Activated effector memory CD4-positive, alpha-beta T cell treated with Interleukin-2 at 50 U/mL for 16 hours (primary cell): ENCODE results near the gene FOXK1.
"Not testable (repeated sequence)": the region's sequence is repeated elsewhere in the genome, so short reads cannot be mapped to it uniquely, and the experiment has no call there.

Source experiments
- DNase-seq: peaks from one replicate; pipeline ENCODE4 v3.0.0-alpha.2; 2020

The FOXK1 gene

GRCh38 chr7:4787947-4788626 lies 106.0 kb downstream of the FOXK1 start:
- DNase-seq: no peak

DNA sequence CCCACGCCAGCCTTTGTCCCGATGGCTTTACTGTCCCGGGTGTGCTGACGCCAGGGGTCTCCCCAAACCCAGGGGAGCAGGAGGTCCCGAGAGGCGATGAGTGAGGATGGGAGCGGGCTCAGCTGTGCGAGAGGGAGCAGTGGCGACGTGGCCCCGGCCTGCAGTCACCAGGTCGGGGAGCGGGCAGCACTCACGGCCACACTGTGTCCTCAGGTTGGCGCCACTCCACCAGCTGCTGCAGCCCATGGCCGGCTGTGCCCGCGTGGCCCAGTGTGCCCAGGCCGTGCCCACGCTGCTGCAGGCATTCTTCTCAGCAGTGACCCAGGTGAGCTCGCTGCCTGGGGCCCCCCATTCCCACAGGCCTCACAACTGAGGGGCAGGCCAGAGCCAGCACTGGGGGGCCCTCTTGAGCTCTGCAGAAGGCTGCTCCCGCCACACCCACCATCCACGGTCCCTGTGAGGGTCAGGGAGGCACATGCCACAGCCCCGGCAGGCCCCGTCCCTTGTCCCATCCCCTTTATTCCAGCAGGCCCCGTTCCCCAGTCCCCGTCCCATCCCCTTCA lies 106.6 kb downstream of the FOXK1 start:
- DNase-seq: no peak

DNA sequence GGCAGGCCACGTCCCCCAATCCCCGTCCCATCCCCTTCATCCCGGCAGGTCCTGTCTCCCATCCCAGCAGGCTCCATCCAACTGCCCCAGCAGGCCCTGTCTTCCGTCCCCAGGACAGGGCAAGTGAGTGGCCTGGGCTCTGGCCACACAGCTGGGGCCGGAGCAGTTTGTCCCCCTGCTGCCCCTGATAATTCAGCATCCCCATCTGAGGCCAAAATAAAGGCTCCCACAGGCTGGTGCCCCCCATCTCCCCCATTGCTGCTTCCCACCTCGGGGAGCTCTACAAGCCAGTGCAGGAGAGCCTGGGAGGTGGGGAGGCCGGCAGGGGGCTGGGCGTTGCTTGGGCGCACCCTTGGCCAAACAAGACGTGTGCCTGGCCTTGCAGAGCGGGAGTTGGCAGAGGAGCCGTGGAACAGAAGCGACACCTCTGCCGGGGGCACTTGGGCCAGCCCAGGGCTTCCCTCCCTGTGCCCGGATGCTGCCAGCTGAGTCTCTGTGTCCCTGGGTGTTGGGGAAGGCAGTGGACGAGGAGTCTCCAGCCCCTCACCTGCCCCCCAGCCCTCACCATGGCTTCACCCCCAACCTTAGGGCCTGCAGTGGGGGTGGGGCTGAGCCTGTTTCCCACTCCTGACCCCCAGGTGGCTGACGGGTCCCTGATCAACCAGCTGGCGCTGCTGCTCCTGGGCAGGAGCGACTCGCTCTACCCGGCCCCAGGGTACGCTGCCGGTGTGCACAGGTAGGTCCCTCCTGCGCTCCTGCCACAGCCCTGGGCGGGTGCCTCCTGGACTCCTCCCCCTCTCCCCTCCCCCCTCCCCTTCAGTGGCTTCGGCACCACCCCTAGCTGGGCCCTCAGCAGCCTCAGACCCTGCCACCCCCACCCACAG lies 107.3 kb downstream of the FOXK1 start:
- DNase-seq: no peak

DNA sequence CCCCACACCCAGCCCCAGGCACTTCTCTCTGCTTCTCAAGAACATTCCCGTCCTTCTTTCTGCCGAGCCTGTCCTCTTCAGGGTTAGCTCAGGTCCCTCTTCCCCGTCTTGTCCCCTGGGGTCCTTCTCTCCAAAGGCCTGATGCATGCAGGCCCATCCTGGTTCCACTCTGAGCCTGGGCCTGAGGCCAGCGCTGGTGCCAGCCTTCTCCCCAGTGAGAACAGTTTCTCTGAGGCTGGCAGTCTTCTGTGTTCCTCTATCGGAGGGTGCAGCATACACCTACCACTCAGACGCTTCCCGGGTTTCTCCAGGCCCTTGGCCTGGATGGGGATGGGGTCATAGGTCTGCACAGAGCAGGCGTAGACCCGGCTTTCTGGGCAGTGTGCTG lies 108.0 kb downstream of the FOXK1 start:
- DNase-seq: no peak

DNA sequence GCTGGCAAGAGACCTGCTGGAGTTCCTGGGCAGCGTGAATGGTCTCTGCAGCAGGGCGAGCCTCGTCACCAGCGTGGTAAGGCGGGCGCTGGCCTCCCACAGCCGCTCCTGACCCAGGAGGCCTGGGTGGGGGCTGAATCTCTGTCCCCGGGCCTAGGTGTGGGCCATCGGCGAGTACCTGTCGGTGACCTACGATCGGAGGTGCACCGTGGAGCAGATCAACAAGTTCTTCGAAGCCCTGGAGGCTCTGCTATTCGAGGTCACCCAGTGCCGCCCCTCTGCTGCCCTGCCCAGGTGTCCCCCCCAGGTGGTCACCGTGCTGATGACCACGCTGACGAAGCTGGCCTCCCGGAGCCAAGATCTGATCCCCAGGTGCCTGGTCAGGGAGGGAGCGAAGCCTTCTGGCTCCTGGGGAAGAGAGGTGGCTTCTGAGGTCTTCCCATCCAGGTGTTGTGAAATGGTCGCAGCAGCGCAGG lies 108.5 kb downstream of the FOXK1 start:
- DNase-seq: no peak

DNA sequence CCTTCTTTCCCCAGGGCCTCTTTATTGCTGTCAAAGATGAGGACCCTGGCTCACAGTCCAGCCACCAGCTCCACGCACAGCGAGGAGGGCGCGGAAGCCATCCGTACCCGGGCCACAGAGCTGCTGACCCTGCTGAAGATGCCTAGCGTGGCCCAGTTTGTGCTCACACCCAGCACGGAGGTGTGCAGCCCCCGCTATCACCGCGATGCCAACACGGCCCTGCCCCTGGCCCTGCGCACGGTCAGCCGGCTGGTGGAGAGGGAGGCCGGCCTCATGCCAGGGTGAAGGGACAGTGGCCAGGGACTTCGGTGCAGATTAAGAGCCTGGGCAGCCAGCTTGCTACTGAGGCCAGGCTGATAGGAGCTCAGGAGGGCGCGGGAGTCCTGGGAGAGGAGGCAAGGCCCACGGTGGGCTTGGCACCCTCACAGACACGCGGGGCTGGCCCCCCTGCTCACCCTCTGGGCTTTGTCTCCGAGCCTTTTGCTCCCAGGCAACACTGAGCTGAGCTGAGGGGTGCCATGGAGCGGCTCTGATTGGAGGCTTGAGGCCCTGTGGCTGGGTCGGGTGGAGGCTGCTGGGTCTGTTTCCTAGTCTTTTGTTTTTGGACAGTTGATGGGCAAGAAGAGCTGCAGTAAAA lies 109.1 kb downstream of the FOXK1 start:
- no peak for DNase-seq

GRCh38 chr7:4791738-4792536 lies 109.8 kb downstream of the FOXK1 start:
- DNase-seq: peak; percentile 68

DNA sequence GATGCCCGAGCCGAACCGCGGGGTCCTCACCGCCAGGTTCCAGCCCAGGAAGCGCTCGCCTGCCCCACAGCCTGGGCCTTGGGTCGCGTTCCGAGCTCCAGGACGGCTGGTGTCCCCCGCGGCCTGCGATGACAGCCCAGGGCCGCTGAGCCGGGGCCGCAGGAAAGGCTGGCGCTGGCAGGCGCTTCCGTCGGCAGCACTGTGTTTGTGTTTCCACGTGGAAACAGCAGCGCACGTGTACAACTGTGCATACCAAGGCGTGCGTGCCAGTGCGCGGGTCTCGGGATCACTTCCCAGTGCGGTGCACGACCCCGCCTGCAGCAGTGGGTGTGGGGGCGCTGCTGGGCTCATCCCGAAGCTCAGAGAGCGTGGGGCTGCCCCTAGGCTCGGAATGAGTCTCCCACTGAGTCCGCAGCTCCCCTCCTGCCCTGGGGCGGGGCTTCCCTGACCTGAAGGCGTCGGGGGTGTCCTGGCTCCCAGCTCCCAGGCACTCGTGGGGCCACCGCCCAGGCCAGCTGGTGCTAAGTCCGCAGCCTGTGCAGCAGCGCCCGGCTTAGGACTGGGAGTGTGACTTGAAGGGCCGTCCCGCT lies 110.5 kb downstream of the FOXK1 start:
- no peak for DNase-seq

GRCh38 chr7:4793385-4793993 lies 111.4 kb downstream of the FOXK1 start:
- DNase-seq: not testable (repeated sequence)

GRCh38 chr7:4794171-4794570 lies 112.1 kb downstream of the FOXK1 start:
- not testable (repeated sequence) for DNase-seq

DNA sequence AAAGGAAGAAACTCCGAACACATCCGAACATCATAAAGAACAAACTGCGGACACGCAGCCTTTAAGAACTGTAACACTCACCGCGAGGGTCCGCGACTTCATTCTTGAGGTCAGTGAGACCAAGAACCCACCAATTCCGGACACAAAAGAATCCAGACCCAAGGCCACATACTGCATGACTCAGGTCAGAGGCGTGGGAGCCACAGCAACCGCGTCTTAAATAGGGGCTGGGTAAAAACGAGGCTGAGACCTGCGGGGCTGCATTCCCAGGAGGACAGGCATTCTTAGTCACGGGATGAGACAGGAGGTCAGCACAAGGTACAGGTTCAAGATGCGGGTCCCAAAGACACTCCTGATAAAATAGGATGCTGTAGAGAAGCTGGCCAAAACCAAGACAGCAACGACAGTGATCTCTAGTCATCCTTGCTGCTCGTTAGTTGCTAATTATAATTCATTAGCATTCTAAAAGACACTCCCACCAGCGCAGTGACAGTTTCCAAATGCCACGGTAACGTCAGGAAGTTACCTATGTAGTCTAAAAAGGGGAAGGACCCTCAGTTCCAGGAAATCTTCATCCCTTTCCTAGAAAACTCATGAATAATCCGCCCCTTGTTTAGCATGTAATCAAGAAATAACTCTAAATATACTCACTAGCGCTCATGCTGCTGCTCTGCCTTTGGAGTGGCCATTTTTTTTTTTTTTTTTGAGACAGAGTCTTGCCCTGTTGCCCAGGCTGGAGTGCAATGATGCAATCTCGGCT lies 112.7 kb downstream of the FOXK1 start:
- no peak for DNase-seq

- no peak for DNase-seq
Measured at GRCh38 chr7:4796453-4796852, 114.4 kb downstream of the FOXK1 start.

- peak; percentile 44 for DNase-seq
Measured at GRCh38 chr7:4797858-4798705, 116.0 kb downstream of the FOXK1 start.

- no peak for DNase-seq
Measured at GRCh38 chr7:4798706-4799235, 116.7 kb downstream of the FOXK1 start.

DNA sequence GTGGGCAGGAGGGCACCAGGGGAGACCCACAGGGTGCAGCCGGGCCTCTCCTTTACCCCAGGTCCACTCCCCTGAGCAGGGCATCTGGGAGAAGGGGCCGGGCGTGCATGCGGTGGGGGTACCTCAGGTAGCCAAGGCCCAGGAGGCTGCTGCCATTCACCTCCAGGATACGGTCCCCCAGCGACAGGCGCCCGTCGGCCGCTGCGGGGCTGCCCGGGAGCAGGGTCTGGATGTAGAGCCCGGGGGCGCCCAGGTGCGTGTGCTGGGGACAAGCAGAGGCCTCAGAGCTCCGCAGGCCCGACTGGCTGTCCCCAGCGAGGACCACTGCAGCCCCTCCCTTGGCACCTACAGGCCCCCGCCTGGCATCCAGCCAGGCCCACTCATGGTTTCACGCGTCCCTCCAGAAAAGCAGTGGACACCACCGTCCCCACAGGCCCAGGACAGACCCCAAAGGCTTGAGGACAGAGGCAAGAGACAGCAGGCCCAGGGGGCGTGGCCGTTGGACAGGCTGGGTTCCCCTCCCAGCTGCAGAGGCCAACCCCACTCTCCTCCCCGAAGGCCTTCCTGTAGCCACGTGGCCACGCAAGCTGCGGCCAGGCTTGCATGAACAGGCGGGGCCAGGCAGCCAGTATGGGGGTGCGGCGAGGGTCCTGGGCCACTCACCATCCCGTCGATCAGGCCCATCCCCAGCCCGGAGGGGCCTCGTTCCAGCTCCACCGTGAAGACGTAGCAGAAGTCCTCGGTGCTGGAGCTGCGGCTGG lies 117.6 kb downstream of the FOXK1 start:
- no peak for DNase-seq

DNA sequence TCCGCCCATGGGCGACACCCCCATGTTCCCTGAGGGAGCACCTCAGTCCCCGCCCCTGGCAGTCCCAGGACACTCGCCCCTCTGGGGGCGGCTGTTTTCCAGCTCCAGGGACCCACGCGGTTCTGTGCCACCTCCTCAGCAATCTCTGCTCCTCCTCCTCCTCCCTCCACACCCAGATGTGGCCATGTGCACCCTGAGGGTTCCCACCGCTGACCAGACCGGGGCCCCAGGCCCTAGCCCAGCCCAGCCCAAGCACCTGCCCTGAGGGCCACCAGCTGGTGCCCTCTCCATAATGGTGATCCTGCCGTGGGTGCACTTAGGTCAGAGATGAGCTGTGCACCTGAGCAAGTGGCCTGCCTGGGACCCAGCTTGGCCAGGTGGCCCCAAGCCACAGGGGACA lies 118.4 kb downstream of the FOXK1 start:
- no peak for DNase-seq

GRCh38 chr7:4800926-4801838 lies 119.1 kb downstream of the FOXK1 start:
- no peak for DNase-seq

DNA sequence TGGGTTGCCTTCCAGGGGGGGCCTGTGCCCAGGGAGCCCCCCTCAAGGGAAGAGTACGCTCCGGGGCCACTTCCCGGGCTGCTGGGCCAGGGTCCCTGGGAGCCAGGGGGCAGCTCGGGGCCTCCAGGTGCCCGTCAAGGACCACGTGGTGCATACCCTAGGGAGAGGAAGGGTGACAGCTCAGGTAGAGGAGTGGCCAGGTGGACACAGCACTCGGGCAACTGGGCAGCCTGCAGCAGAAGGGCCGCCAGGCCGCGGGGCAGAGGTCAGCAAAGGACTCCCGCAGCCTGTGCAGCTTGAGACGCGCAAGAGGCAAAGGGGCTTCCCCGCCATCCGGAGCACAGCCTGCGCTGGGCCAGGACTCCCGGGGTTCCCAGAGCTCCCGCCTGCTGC lies 119.7 kb downstream of the FOXK1 start:
- DNase-seq: no peak
